MM.1S (cell line): ENCODE data around the gene STXBP6.

Source experiments
- EZH2 ChIP-seq: fragments of 300-600 bp; sonication (generic); optimal IDR thresholded peaks from 2 replicates; pipeline ENCODE3; 2017; ENCODE audit warnings: low read depth, mild to moderate bottlenecking, antibody characterized with exemption, low read length, mixed read lengths
- EZH2phosphoT487 ChIP-seq: fragments of 300-600 bp; sonication (generic); IDR thresholded peaks from 2 replicates; pipeline ENCODE4 v1.6.1; 2018; ENCODE audit warnings: antibody characterized with exemption, low read length
- TF ChIP-seq, protein P1 (sequence below): fragments of 300-600 bp; sonication (generic); IDR thresholded peaks from 2 replicates; pipeline ENCODE4 v1.5.1; 2016; ENCODE audit warnings: antibody characterized with exemption, low read length, mixed read lengths

DNA sequence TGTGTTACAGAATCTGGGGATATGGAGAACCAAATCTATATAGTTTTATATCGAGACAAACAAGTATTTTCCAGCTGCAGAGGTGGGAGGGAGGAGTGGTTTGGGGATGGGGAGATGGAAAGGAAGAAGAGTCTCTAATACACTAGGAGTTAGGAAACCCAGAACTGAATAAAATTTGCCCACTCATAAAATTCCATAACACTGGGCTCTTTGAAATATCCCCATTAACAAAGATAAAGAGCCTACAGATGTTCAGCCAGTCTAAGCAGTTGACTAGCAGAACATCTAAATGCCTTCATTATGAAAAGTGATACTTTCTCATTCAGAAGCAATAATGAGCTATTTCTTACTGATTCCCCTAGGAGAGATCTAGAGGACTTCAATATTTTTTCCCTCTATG, 264.2 kb downstream of the STXBP6 start:
- TF ChIP-seq EZH2 (no peak), EZH2phosphoT487 (no peak)
- TF ChIP-seq, protein P1, sequence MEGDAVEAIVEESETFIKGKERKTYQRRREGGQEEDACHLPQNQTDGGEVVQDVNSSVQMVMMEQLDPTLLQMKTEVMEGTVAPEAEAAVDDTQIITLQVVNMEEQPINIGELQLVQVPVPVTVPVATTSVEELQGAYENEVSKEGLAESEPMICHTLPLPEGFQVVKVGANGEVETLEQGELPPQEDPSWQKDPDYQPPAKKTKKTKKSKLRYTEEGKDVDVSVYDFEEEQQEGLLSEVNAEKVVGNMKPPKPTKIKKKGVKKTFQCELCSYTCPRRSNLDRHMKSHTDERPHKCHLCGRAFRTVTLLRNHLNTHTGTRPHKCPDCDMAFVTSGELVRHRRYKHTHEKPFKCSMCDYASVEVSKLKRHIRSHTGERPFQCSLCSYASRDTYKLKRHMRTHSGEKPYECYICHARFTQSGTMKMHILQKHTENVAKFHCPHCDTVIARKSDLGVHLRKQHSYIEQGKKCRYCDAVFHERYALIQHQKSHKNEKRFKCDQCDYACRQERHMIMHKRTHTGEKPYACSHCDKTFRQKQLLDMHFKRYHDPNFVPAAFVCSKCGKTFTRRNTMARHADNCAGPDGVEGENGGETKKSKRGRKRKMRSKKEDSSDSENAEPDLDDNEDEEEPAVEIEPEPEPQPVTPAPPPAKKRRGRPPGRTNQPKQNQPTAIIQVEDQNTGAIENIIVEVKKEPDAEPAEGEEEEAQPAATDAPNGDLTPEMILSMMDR, result no peak
